ENCODE data around the gene MED16. TPM values are rescaled to one million over a fixed set of nuclear protein-coding genes. Genes with fewer than 3 reads are reported as not detected.

The MED16 gene
- total and polyA plus RNA-seq, 2 of the 13 experiments (the other 11 are each of a cell fraction or from before 2014, with no cell fraction given): 13.3 to 14.8 TPM

DNA sequence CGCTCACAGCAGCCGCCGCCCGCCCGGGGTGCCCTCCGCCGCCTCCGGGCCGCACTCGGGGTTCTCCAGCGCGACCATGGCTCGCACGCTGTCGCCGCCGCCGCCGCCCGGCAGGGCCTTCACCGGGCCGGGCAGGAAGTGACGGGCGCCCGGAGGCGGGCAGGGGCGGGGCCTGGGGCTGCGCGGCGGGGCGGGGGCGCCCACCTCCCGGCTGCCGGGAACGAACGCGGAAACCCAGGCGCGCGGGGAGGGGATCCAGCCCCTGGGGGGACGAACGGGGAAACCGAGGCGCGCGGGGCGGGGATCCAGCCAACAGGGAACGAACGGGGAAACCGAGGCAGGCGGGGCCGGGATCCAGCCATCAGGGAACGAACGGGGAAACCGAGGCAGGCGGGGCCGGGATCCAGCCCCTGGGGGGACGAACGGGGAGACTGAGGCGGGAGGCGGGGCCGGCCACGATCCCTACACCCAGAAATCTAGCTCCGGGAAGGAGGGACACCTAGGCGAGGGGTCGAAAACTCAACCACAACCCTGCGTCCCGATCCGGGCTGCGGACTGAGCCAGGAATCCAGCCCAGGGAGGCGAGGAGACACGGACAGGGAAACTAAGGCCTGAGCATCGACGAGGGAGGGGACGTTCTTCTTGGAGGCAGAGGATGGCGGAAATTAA is 20.2 kb upstream of the MED16 start, which contains the start of gene R3HDM4 (continued):
- TF ChIP-seq ZGPAT (CRISPR knock-in tag; IDR thresholded peaks at IDR 0.05): peak; percentile 27; the same call in 1 of the 2 replicates
- peak; percentile 84 for TF ChIP-seq GABPB1 (CRISPR knock-in tag; IDR thresholded peaks at IDR 0.05)
- TF ChIP-seq POLR2G (IDR thresholded peaks at IDR 0.05; ENCODE audit: low read depth, low read length): peak; percentile 60; the same call in 1 of the 2 replicates
- TF ChIP-seq PHF8 (CRISPR knock-in tag; IDR thresholded peaks at IDR 0.05): peak; percentile 54
- peak; percentile 67; the same call in 1 of the 3 replicates for TF ChIP-seq MXI1 (IDR thresholded peaks at IDR 0.05; ENCODE audit: borderline replicate concordance, low read depth, low read length)
- TF ChIP-seq YY1 (IDR thresholded peaks at IDR 0.05; ENCODE audit: insufficient read depth, insufficient replicate concordance, low read depth, low read length): peak; percentile 43
- TF ChIP-seq SALL1 (CRISPR knock-in tag; IDR thresholded peaks at IDR 0.05): peak; percentile 46; the same call in 1 of the 2 replicates
- TF ChIP-seq, protein P1, sequence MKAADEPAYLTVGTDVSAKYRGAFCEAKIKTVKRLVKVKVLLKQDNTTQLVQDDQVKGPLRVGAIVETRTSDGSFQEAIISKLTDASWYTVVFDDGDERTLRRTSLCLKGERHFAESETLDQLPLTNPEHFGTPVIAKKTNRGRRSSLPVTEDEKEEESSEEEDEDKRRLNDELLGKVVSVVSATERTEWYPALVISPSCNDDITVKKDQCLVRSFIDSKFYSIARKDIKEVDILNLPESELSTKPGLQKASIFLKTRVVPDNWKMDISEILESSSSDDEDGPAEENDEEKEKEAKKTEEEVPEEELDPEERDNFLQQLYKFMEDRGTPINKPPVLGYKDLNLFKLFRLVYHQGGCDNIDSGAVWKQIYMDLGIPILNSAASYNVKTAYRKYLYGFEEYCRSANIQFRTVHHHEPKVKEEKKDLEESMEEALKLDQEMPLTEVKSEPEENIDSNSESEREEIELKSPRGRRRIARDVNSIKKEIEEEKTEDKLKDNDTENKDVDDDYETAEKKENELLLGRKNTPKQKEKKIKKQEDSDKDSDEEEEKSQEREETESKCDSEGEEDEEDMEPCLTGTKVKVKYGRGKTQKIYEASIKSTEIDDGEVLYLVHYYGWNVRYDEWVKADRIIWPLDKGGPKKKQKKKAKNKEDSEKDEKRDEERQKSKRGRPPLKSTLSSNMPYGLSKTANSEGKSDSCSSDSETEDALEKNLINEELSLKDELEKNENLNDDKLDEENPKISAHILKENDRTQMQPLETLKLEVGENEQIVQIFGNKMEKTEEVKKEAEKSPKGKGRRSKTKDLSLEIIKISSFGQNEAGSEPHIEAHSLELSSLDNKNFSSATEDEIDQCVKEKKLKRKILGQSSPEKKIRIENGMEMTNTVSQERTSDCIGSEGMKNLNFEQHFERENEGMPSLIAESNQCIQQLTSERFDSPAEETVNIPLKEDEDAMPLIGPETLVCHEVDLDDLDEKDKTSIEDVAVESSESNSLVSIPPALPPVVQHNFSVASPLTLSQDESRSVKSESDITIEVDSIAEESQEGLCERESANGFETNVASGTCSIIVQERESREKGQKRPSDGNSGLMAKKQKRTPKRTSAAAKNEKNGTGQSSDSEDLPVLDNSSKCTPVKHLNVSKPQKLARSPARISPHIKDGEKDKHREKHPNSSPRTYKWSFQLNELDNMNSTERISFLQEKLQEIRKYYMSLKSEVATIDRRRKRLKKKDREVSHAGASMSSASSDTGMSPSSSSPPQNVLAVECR (CRISPR knock-in tag; IDR thresholded peaks at IDR 0.05; ENCODE audit: borderline replicate concordance): peak; percentile 51; the same call in 1 of the 2 replicates
- TF ChIP-seq KLF15 (CRISPR knock-in tag; IDR thresholded peaks at IDR 0.05; ENCODE audit: borderline replicate concordance): no peak
- TF ChIP-seq AHR (CRISPR knock-in tag; IDR thresholded peaks at IDR 0.05): no peak
